Occipital lobe (tissue), 2 donors: ENCODE data around the gene CLCN7. TPM values are rescaled to one million over a fixed set of nuclear protein-coding genes. Genes with fewer than 3 reads are reported as not detected.
"Not testable (repeated sequence)": the region's sequence is repeated elsewhere in the genome, so short reads cannot be mapped to it uniquely, and the experiment has no call there.

Source experiments
- DNase-seq: peaks from one replicate; lab custom pipeline; 2025; lab: John Stamatoyannopoulos, UW
- total RNA-seq: library from RNA; depleted of rRNA; stranded (reverse); fragments of >200 nt; gene quantifications from one replicate; pipeline ENCODE4 v1.2.3, GENCODE V29; 2014

CLCN7 gene
- total RNA-seq, 1 donor from 2014 or later, result 29.2 TPM

- no peak for DNase-seq
Measured at GRCh38 chr16:1488619-1489018, 13.8 kb upstream of the CLCN7 start, which contains the start of gene PTX4. Gene PTX4, minus strand, starts transcription at chr16:1488944. Its CDS starts 35 bp downstream, at chr16:1488909.

- DNase-seq, result no peak
Measured at GRCh38 chr16:1488054-1488601, 13.3 kb upstream of the CLCN7 start.

- no peak for DNase-seq
Measured at GRCh38 chr16:1487395-1488053, 12.7 kb upstream of the CLCN7 start.

GRCh38 chr16:1486551-1487390 is 11.9 kb upstream of the CLCN7 start:
- DNase-seq, result no peak

GRCh38 chr16:1485847-1486496 is 11.1 kb upstream of the CLCN7 start:
- no peak for DNase-seq

- no peak for DNase-seq
Measured at GRCh38 chr16:1481906-1482835, 7.3 kb upstream of the CLCN7 start.

GRCh38 chr16:1478937-1479336 is 4.1 kb upstream of the CLCN7 start:
- not testable (repeated sequence) for DNase-seq

GRCh38 chr16:1477033-1477432 is 2.2 kb upstream of the CLCN7 start:
- no peak for DNase-seq

GRCh38 chr16:1475552-1476114 is 805 bp upstream of the CLCN7 start:
- no peak for DNase-seq

GRCh38 chr16:1474082-1474795 is 589 bp downstream of the CLCN7 start:
- no peak for DNase-seq

- no peak for DNase-seq
Measured at GRCh38 chr16:1472974-1473373, 1.9 kb downstream of the CLCN7 start.

GRCh38 chr16:1471569-1472194 is 3.1 kb downstream of the CLCN7 start:
- DNase-seq, result no peak

GRCh38 chr16:1470481-1471251 is 4.2 kb downstream of the CLCN7 start:
- no peak for DNase-seq

GRCh38 chr16:1469693-1470201 is 5.1 kb downstream of the CLCN7 start:
- DNase-seq, result no peak

- not testable (repeated sequence) for DNase-seq
Measured at GRCh38 chr16:1469141-1469540, 5.7 kb downstream of the CLCN7 start.

GRCh38 chr16:1468426-1468810 is 6.4 kb downstream of the CLCN7 start:
- no peak for DNase-seq

- DNase-seq, result no peak
Measured at GRCh38 chr16:1466968-1467521, 7.8 kb downstream of the CLCN7 start.

- DNase-seq, result no peak
Measured at GRCh38 chr16:1466054-1466453, 8.8 kb downstream of the CLCN7 start.
